Spleen (tissue), 7 donors: Measurements from ENCODE around the gene SCAMP5.

Source experiments
- POLR2A ChIP-seq, 3 donors: fragments of 450-650 bp; IDR thresholded peaks; one replicate each; pipeline ENCODE4 v1.5.1; 2017; ENCODE audit warnings: antibody characterized with exemption in 3 of 3, mild to moderate bottlenecking in 1 of 3
- POLR2AphosphoS5 ChIP-seq, 3 donors: sonication (generic); formaldehyde crosslinking; IDR thresholded peaks; one replicate each; pipeline ENCODE4 v1.5.1; 2017; ENCODE audit warnings: antibody characterized with exemption in 3 of 3
- TF ChIP-seq, protein P1 (sequence below), 11 experiments: fragments of 200-600 bp in 7 of 11; fragments of 450-650 bp in 4 of 11; sonication (generic) in 4 of 11; IDR thresholded peaks in 8 of 11; conservative IDR thresholded peaks in 3 of 11; 1 replicate in 7 of 11; 2 replicates in 4 of 11; pipeline versions ENCODE4 v1.4.0 to v1.8.0; 2016 to 2021; ENCODE audit warnings: antibody characterized with exemption in 11 of 11, inconsistent platforms in 4 of 11, mild to moderate bottlenecking in 1 of 11
- donor health status: DM: no; HTN: no; CAD: no; lungs with moderate emphysema.
- donor health status: DM: no; HTN: no; CAD: no.
- donor health status: DM: no; HTN: no; CAD: no.

DNA sequence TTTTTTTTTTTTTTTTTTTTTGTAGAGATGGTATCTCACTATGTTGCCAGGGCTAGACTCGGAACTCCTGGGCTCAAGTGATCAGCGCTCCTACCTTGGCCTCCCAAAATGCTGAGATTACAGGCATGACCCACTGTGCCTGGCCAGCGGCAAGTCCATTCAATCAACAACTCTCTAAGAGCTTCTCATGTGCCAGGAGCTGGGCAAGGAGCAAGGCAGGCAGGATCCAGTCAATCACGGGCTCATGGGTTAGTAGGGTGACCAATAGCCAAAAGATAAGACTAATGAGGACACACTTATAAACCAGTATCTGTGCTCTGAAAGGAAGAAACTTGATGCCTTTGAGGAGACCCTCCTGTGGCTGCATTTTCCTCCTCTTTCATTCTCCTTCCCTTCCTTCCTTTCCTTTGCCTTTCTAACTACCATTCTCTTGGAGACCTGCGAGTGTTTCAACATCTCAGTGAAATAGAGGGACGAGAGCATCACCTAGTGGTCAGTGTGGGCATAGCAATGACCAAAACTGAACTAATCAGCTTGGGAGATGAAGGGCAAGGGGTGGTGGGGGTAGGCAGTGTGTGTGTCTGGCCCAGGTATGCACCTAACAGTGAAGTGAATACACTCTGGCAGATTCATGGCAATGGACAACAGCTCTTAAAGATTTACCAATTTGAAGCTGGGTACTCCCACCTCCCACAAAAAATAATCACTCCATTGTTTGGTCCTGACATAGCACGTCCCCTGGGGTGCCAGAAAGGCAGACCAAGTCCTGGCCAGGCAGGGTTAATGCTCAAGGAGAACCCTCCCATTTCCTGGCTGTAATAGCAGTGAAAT lies 45.1 kb upstream of the SCAMP5 start:
- TF ChIP-seq, protein P1, sequence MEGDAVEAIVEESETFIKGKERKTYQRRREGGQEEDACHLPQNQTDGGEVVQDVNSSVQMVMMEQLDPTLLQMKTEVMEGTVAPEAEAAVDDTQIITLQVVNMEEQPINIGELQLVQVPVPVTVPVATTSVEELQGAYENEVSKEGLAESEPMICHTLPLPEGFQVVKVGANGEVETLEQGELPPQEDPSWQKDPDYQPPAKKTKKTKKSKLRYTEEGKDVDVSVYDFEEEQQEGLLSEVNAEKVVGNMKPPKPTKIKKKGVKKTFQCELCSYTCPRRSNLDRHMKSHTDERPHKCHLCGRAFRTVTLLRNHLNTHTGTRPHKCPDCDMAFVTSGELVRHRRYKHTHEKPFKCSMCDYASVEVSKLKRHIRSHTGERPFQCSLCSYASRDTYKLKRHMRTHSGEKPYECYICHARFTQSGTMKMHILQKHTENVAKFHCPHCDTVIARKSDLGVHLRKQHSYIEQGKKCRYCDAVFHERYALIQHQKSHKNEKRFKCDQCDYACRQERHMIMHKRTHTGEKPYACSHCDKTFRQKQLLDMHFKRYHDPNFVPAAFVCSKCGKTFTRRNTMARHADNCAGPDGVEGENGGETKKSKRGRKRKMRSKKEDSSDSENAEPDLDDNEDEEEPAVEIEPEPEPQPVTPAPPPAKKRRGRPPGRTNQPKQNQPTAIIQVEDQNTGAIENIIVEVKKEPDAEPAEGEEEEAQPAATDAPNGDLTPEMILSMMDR (IDR thresholded peaks at IDR 0.05 in 8 of 11, conservative IDR thresholded peaks at IDR 0.05 in 3 of 11) = peak; percentile 90 to 99 (median 94)
- TF ChIP-seq POLR2AphosphoS5 (IDR thresholded peaks at IDR 0.05) = peak in 1 of 3 donors; percentile 24
- no peak for TF ChIP-seq POLR2A (IDR thresholded peaks at IDR 0.05)
